ENCODE results near the gene COL10A1.

The COL10A1 gene

GRCh38 chr6:116072368-116072767, 53.6 kb downstream of the COL10A1 start:
- Histone ChIP-seq H3K4me2 (ENCODE audit: insufficient read depth, low read length, poor library complexity, severe bottlenecking) (no peak overlapping the region), H3K36me3 (replicated peaks in 1 of 2; ENCODE audit: control insufficient read depth in 2 of 2, insufficient read depth in 2 of 2, low read length in 2 of 2) (no peaks in the 10 kb centered on the region), H3K9ac (ENCODE audit: low read depth, low read length, poor library complexity) (no peak overlapping the region), H2BK15ac (ENCODE audit: low read length) (no peak overlapping the region), H2AK5ac (ENCODE audit: low read depth, low read length) (no peak overlapping the region), H3K4me1 (ENCODE audit: control insufficient read depth in 2 of 2, insufficient read depth in 1 of 2, low read depth in 1 of 2, low read length in 2 of 2) (no peaks in the 10 kb centered on the region), H2BK5ac (ENCODE audit: low read length) (no peak overlapping the region), H3K18ac (ENCODE audit: low read length) (no peak overlapping the region), H3K4me3 (ENCODE audit: low read length in 2 of 2) (no peak overlapping the region), H2BK120ac (ENCODE audit: low read depth, low read length) (no peak overlapping the region), H3K9me3 (replicated peaks in 1 of 2; ENCODE audit: control insufficient read depth in 2 of 2, insufficient read depth in 1 of 2, low read depth in 1 of 2, low read length in 2 of 2) (no peaks in the 10 kb centered on the region), H4K8ac (ENCODE audit: low read depth, low read length) (peak overlapping the region; percentile 43), H2BK12ac (ENCODE audit: low read length) (no peak overlapping the region), H4K91ac (ENCODE audit: low read depth, low read length, poor library complexity) (no peak overlapping the region), H3K14ac (ENCODE audit: low read length) (no peak overlapping the region), H3K4ac (ENCODE audit: low read length) (no peak overlapping the region), H3K27ac (replicated peaks; ENCODE audit: low read length) (no peak overlapping the region), H3K79me1 (ENCODE audit: low read depth, low read length) (no peaks in the 10 kb centered on the region), H3K23ac (ENCODE audit: low read depth, low read length, poor library complexity) (no peak overlapping the region), H3K27me3 (ENCODE audit: control insufficient read depth in 3 of 3, insufficient read depth in 3 of 3, low read depth in 1 of 3, low read length in 3 of 3) (peaks cover 0 to 4% (median 0%) of the 10 kb centered on the region in 3 experiments), H2AFZ (ENCODE audit: low read length) (no peak overlapping the region)
- DNase-seq (ENCODE audit: low spot score), result no peak
- WGBS, 2 donors (ENCODE audit: extremely low coverage in 2 of 2, insufficient read length in 2 of 2, insufficient replicate concordance in 1 of 2), result no CpG with 5 or more reads among the region's 1 CpG

DNA sequence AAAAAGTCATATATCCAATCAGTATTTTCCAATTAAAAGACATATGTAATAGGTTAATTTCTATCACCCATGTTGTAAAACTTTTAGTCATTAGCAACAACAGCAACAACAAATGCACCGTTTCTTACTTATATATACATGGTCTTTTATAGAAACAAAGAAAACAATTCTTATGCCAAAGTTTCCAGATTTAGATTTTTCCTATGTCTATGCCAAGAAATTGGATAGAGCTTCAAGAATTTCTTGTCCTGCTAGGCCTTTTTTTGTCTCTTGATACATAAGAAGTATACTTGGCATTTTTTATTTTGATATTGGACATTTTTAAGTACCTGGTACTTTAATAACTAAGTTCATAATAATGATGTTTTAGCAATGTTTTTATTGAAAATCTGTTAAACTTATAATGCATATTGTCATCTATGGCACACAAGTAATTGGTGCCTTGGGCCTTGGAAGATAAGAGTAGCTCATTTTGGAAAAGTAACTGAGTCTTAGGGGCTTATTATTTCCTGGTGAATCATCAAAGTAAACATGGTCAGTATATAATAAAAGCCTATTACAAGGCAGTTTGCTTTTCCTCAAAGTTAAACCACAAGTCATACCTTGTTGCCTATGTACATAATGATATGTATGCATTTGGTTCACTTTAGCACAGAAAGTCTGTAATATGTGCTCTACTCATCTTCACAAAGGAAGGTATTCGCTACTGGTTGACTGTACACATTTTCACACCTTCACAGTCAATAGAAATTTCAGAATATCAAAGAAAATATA, 55.1 kb downstream of the COL10A1 start:
- Histone ChIP-seq H2BK5ac (ENCODE audit: low read length) (no peak overlapping the region), H3K27ac (replicated peaks; ENCODE audit: low read length) (no peak overlapping the region), H4K91ac (ENCODE audit: low read depth, low read length, poor library complexity) (no peak overlapping the region), H2BK15ac (ENCODE audit: low read length) (no peak overlapping the region), H3K4ac (ENCODE audit: low read length) (no peak overlapping the region), H3K9me3 (replicated peaks in 1 of 2; ENCODE audit: control insufficient read depth in 2 of 2, insufficient read depth in 1 of 2, low read depth in 1 of 2, low read length in 2 of 2) (no peaks in the 10 kb centered on the region), H3K4me3 (ENCODE audit: low read length in 2 of 2) (no peak overlapping the region), H4K8ac (ENCODE audit: low read depth, low read length) (no peak overlapping the region), H3K9ac (ENCODE audit: low read depth, low read length, poor library complexity) (no peak overlapping the region), H3K14ac (ENCODE audit: low read length) (no peak overlapping the region), H3K36me3 (replicated peaks in 1 of 2; ENCODE audit: control insufficient read depth in 2 of 2, insufficient read depth in 2 of 2, low read length in 2 of 2) (no peaks in the 10 kb centered on the region), H3K4me2 (ENCODE audit: insufficient read depth, low read length, poor library complexity, severe bottlenecking) (no peak overlapping the region), H3K23ac (ENCODE audit: low read depth, low read length, poor library complexity) (no peak overlapping the region), H3K27me3 (ENCODE audit: control insufficient read depth in 3 of 3, insufficient read depth in 3 of 3, low read depth in 1 of 3, low read length in 3 of 3) (peaks cover 0 to 4% (median 0%) of the 10 kb centered on the region in 3 experiments), H2BK120ac (ENCODE audit: low read depth, low read length) (no peak overlapping the region), H2BK12ac (ENCODE audit: low read length) (no peak overlapping the region), H2AK5ac (ENCODE audit: low read depth, low read length) (no peak overlapping the region), H2AFZ (ENCODE audit: low read length) (no peak overlapping the region), H3K79me1 (ENCODE audit: low read depth, low read length) (no peaks in the 10 kb centered on the region), H3K18ac (ENCODE audit: low read length) (no peak overlapping the region), H3K4me1 (ENCODE audit: control insufficient read depth in 2 of 2, insufficient read depth in 1 of 2, low read depth in 1 of 2, low read length in 2 of 2) (no peaks in the 10 kb centered on the region)
- DNase-seq (ENCODE audit: low spot score), result no peak
- WGBS, 2 donors (ENCODE audit: extremely low coverage in 2 of 2, insufficient read length in 2 of 2, insufficient replicate concordance in 1 of 2), result no CpG with 5 or more reads among the region's 2 CpGs

GRCh38 chr6:116070101-116070500, 55.8 kb downstream of the COL10A1 start:
- Histone ChIP-seq H3K36me3 (replicated peaks in 1 of 2; ENCODE audit: control insufficient read depth in 2 of 2, insufficient read depth in 2 of 2, low read length in 2 of 2) (no peaks in the 10 kb centered on the region), H2AK5ac (ENCODE audit: low read depth, low read length) (no peak overlapping the region), H3K27ac (replicated peaks; ENCODE audit: low read length) (no peak overlapping the region), H4K8ac (ENCODE audit: low read depth, low read length) (no peak overlapping the region), H3K4me3 (ENCODE audit: low read length in 2 of 2) (no peak overlapping the region), H2BK15ac (ENCODE audit: low read length) (no peak overlapping the region), H3K4ac (ENCODE audit: low read length) (no peak overlapping the region), H2BK120ac (ENCODE audit: low read depth, low read length) (no peak overlapping the region), H3K4me1 (ENCODE audit: control insufficient read depth in 2 of 2, insufficient read depth in 1 of 2, low read depth in 1 of 2, low read length in 2 of 2) (no peaks in the 10 kb centered on the region), H3K18ac (ENCODE audit: low read length) (no peak overlapping the region), H3K4me2 (ENCODE audit: insufficient read depth, low read length, poor library complexity, severe bottlenecking) (no peak overlapping the region), H3K14ac (ENCODE audit: low read length) (no peak overlapping the region), H3K79me1 (ENCODE audit: low read depth, low read length) (no peaks in the 10 kb centered on the region), H3K23ac (ENCODE audit: low read depth, low read length, poor library complexity) (no peak overlapping the region), H3K9ac (ENCODE audit: low read depth, low read length, poor library complexity) (no peak overlapping the region), H2BK5ac (ENCODE audit: low read length) (no peak overlapping the region), H2BK12ac (ENCODE audit: low read length) (no peak overlapping the region), H3K9me3 (replicated peaks in 1 of 2; ENCODE audit: control insufficient read depth in 2 of 2, insufficient read depth in 1 of 2, low read depth in 1 of 2, low read length in 2 of 2) (no peaks in the 10 kb centered on the region), H3K27me3 (ENCODE audit: control insufficient read depth in 3 of 3, insufficient read depth in 3 of 3, low read depth in 1 of 3, low read length in 3 of 3) (peaks cover 0 to 4% (median 0%) of the 10 kb centered on the region in 3 experiments), H2AFZ (ENCODE audit: low read length) (no peak overlapping the region), H4K91ac (ENCODE audit: low read depth, low read length, poor library complexity) (no peak overlapping the region)
- no peak for DNase-seq (ENCODE audit: low spot score)
- no CpG with 5 or more reads among the region's 1 CpG for WGBS, 2 donors (ENCODE audit: extremely low coverage in 2 of 2, insufficient read length in 2 of 2, insufficient replicate concordance in 1 of 2)

Data from neuronal stem cell (in vitro differentiated cells).